Central memory CD4-positive, alpha-beta T cell (primary cell): Measurements from ENCODE around the gene GPR161.
"Not testable (repeated sequence)": the region's sequence is repeated elsewhere in the genome, so short reads cannot be mapped to it uniquely, and the experiment has no call there.

Experiments
- DNase-seq: peaks from one replicate; pipeline ENCODE4 v3.0.0; 2022

The GPR161 gene

GRCh38 chr1:168085401-168085872 lies 51.3 kb downstream of the GPR161 start:
- no peak for DNase-seq

DNA sequence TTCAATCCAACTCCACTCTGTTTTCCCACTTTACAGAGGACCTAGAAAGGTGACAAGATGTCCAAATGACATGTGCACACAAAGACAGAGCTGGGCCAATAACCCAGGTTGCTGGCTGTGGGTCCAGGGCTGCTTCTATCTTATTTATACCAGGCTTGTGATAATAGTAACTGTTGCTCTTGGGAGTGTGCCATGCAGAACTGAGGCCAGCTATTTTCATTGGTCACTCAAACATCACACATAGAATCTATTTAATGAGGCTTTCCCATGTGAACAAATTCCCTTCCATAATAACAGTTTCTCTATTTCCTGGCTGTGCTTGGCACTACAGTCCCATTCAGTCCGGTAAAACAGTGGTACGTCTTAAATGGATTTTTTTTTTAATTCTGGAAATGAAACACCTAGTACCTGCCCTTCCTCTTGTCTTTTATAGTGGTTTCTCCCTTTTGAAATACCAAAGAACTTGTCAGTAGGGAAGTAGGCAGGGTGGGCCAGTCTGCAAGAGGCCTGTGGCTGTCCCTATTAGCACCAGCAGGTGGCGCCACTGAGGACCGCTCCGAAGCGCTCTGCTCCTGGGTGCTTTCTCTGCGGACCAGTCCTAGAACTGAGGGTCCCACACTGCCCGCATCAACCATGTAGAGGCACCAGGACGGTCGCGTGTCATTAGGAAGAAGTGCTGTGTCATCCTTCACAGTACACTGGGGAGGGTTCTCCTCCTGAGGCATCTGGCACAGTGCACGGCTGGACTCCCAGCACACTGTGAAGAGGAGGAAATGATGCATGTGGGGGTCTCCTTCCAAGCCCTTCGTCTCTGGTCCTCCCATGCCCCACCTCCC lies 52.1 kb downstream of the GPR161 start:
- DNase-seq = peak; percentile 20

GRCh38 chr1:168083456-168084325 lies 53.0 kb downstream of the GPR161 start:
- no peak for DNase-seq

DNA sequence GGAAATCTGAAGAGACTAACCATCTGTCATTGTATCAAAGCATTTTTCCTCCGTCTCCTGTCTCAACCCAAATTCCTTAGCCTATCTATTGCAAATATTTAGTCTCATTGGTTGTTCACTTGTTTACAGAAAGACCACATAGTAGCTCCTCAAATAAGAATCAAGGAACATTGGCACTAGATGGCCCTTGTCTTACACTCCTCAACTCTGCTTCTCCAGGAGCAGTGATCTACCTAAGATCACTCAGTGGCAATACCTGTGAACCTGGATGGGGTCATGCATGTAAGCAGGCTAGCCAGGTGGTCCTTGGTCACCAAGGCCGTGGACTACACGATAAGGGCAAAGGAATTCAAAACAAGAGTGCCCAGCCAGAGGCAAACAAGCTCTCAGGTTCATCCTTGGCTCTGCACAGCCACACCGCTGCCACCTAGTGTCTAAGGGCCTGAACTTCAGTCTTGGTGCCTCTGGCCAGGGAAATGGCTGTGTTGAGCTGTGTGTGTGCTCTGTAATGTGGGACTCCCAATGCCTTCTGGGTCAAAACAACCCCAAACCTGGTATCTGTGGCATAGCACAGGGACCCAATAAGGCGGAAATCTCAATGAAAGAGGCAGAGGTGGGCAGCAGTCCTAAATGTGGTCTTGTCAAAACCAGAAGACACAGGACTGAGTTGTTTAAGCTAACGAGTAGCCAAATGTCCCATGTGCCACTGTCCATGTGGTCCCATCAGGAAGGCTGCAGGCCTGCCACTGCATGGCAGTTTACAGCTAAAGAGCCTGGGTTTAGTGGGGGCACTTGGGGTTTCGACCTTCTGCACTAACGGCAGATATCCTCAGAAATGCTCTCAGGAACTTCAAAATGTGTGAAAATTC lies 54.5 kb downstream of the GPR161 start:
- peak; percentile 28 for DNase-seq

DNA sequence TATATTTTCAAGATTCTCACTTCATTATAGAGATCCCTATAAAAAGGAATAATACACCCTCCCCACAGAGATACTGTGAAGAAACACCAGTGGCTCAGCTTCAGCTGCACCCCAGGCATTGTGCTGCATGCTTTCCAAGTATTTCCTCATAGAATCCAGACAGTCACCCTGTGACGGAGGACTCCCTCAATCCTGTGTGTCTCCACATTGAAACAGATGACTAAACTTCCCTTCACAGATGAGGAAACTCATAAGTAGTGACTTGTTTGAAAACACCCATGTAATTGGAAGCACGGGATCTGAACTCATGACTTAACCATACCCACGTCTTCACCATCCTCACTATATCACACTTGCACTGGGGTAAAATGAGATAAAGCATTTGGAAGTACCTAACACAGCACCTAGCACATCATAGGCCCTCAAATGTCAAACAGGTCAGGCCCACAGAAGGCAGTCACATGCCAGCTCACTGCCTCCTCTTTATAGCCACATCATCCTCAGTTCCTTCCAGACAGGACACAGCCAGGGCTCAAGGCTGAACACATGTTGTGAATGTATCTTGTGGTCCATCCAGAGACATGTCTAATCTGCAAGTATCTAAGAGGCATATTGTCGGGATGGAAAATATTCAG lies 55.2 kb downstream of the GPR161 start:
- DNase-seq = no peak

- DNase-seq = no peak
Observed at GRCh38 chr1:168079761-168080160, 57.0 kb downstream of the GPR161 start.

- DNase-seq = no peak
Observed at GRCh38 chr1:168069384-168069783, 67.3 kb downstream of the GPR161 start.

DNA sequence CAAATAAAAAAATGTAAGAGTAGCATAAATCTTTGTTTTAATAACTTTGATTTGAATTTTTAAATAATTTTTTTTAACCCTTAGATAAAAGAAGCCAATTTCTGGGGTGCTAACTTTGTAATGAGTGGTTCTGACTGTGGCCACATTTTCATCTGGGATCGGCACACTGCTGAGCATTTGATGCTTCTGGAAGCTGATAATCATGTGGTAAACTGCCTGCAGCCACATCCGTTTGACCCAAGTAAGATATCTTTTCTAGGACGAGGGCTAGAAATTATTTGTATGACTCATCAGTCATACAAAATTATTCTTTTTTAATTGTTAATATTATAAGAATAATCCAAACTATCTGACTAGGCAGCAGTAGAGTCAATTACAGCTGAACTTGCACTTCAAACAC lies 71.2 kb downstream of the GPR161 start:
- no peak for DNase-seq

DNA sequence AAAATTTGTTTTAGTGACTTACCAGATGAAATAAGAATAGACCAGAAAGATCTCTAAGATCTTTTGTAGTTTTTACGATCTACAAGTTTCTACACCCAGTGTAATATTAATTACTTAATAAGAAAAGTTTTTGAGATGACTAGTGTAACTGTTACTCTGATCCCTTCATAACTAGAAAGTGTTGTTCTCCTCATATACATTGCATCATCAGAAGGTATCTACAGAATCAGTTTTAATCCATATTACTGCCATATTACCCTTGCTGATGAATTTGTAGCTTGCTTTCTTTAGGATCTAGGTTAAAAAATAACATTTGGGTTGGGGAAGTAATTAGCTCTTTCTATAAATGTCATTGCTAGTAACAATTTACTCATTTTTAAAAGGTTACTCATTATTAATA lies 72.5 kb downstream of the GPR161 start:
- no peak for DNase-seq

DNA sequence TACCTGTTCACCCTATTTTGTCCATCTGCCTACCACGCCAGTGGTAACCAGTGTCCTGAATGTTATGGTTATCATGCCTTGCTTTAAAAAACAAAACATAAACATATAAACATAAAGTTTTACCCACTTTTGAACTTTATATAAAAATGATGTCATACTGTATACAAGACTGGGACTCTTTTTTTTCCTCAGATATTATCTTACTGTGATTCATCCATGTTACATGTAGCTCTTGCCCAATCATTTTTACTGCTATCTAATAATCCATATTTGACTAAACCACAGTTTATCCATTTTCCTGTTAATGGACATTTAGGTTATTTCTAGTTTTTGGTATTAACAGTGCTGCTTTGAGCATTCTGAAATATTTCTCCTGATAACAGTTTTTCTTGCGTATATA lies 78.8 kb downstream of the GPR161 start:
- DNase-seq = no peak

DNA sequence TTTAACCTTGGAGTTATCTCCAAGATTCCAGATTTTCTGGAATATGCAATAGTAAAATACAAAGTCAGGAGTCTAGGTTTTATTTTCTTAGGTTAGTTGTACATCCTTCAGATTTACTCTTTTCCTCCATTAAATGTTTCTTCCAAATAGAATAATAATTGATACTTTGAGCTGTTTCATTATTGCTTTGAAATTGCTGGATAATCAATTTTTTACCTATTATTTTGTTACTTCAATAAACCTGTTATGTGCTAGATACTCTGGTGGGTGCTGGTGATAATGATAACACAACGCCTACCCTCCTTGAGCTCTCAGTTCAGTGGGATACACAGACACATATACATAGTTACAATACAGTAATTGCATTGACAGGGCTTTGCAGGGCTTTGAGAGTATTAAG lies 79.4 kb downstream of the GPR161 start:
- no peak for DNase-seq

DNA sequence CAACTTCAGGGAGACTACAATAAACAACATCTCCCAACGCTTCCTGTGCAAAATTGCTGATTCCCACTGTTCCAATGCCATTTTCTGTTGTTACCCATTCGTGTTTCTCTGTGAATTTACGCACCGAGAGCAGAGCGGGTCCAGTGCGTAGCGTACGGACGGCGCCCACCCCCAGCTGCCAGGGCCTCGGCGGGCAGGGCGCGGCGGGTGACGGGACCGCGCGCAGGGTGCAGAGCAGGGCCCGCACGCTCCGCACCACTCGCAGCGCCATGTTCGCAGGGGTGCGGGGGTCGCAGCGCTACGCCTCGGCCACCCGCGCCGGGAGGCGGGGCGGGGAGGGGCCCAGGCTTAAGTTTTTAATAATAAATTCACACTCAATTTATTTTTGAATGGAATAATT lies 80.6 kb downstream of the GPR161 start:
- DNase-seq = not testable (repeated sequence)

- no peak for DNase-seq
Observed at GRCh38 chr1:168054117-168054516, 82.6 kb downstream of the GPR161 start.

- no peak for DNase-seq
Observed at GRCh38 chr1:168053681-168054080, 83.0 kb downstream of the GPR161 start.

DNA sequence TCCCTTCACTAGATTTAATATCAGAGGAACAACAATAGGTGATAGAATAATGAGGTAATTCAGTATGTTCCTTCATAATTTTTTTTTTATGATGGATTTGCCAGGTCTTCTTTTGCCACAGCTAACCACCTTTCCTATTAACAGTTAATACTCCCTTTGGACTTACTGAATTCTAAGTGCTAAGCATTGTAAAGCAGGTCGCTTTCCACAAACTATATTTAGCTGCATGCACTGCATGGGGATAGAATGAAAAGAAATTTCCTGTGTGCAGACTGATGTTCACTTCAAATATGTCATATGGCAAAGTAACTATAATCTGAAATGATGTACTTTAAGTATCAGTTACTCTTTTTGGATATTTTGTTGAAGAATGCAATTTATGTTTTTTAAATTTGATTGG lies 85.8 kb downstream of the GPR161 start:
- no peak for DNase-seq

GRCh38 chr1:168050307-168050706 lies 86.4 kb downstream of the GPR161 start:
- no peak for DNase-seq

DNA sequence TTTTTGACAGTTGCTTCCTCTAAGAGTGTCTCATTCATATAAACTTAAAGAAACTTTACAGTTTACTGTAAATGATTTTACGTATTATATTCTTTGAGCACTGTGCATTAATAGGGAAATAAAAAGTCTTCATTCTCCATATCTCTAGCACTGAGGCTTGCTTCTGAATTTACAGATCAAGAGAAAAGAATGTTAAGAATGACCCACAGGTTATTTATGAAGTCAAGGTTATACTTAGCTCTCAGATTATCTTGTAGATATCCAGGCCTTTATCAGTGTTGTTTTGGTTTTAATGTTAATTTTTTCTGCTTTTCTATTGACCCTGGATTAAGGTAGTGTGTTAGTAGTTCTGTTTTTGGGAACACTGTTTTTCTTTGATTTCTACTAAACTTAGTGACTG lies 91.4 kb downstream of the GPR161 start:
- DNase-seq = no peak

DNA sequence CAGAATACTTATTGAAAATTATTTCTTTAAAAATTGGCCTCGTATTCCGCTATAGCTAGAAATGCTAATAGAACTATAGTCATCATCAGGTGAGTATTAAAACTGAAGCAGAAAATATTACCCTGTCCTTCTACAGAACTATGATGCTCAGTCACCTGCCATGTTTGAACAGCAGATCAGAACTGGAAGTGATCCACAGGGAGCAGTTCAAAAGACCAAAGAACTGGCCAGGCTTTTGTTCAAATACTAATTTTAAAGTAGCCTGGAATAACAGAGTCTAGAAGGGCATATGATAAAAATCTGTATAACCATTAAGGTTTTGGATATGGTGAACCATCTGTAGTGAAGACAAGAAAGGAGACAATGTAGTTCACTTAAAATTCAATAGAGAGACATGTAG lies 94.4 kb downstream of the GPR161 start:
- no peak for DNase-seq

DNA sequence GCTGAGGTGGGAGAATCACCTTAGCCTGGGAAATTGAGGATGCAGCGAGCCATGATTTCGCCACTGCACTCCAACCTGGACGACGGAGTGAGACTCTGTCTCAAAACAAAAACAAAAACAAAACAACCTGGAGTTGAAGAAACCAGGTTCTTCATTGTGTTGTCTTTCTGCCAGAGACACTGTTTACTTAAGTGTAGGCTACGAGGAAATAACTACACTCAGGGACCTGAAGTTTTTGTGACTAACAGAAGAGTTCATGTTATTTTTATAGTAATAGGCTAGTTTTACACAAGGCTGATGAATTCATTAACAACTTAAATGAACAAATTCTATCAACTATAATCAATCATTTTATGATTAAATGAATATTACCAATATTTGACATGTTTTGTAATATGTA lies 101.4 kb downstream of the GPR161 start:
- no peak for DNase-seq

DNA sequence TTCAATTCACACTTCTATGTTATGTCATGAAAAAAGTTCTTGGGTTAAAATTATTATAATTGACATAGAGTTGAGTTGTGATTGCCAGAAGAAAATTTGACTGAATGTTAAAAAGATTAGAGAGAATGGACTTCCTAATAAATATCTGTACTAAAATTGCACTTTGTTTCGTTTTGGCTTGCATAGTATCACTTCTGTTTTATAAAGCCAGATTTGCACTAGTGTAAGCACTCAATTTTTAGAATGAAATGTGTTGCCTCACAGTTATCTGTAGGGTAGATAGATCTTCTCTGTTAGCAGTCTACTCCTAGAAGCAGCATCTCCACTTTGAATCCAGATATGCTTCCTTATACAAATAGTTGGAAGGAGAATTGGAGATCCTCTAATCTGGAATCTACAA lies 104.7 kb downstream of the GPR161 start:
- no peak for DNase-seq

- no peak for DNase-seq
Observed at GRCh38 chr1:168031627-168032026, 105.1 kb downstream of the GPR161 start.

DNA sequence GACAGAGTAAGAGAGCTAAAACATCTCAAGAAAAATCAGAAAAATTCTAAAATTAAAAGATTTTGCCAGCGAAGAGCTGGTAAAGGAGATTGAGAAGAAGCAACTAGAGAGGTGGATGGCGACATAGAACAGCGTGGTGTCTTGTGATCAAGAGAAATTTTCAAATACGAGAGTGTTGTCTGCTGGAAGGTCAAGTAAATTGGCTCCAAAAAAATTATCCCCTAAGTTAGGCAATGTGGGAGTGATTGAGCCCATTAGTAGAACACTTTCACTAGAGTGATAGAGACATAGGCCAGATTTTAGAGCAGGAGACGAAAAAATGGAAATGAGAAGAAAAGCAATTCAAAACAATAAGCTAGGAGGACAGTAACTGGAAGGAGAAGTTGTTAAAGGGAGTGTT lies 105.5 kb downstream of the GPR161 start:
- no peak for DNase-seq
